HG02759 (cell line): ENCODE measurements around the gene ECEL1.
"Not testable (repeated sequence)": the region's sequence is repeated elsewhere in the genome, so short reads cannot be mapped to it uniquely, and the experiment has no call there.

Experiments used
- ATAC-seq: cut with Tn5 transposase; IDR thresholded peaks from one replicate; pipeline ENCODE4 v1.9.1; 2021; ENCODE audit warnings: mild to moderate bottlenecking, moderate library complexity; ENCODE audit not compliant: unreplicated experiment

The ECEL1 gene, protein sequence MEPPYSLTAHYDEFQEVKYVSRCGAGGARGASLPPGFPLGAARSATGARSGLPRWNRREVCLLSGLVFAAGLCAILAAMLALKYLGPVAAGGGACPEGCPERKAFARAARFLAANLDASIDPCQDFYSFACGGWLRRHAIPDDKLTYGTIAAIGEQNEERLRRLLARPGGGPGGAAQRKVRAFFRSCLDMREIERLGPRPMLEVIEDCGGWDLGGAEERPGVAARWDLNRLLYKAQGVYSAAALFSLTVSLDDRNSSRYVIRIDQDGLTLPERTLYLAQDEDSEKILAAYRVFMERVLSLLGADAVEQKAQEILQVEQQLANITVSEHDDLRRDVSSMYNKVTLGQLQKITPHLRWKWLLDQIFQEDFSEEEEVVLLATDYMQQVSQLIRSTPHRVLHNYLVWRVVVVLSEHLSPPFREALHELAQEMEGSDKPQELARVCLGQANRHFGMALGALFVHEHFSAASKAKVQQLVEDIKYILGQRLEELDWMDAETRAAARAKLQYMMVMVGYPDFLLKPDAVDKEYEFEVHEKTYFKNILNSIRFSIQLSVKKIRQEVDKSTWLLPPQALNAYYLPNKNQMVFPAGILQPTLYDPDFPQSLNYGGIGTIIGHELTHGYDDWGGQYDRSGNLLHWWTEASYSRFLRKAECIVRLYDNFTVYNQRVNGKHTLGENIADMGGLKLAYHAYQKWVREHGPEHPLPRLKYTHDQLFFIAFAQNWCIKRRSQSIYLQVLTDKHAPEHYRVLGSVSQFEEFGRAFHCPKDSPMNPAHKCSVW

DNA sequence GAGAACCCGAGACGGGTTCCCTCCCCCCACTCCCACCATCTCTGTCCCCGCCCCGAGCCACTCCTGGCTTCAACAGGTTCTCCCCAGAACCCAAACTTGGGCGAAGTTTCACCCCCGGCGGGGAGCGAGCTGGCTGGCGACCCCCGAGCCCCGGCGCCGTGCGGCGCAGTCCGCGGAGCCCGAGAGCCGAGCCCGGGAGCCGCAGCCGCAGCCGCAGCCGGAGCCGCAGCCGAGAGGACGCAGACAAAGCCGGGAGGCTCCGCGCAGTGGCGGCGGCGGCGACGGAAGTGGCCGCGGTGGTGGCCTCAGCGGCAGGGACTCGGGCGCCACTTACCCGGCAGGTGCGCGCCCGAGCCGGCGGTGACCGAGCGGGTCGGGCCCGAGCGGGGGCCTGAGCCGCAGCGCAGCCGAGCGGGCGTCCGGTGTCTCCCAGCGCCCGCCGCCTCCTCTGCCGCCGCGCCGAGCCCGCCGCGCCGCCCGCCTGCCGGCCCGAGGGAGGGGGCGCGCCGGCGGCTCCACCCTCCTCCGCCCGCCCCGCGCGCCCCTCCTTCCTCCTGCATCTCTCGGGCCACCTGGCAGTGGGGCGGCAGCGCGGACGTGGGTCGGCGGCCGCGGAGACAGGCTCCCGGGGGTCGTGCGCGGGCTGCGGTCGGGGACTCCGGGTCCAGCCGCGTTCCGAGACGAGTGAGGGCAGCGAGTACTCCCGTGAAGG lies at the start of gene ECEL1:
TSS of gene ECEL1 (minus strand) at position 450 of the 712 bp plus-strand sequence. CDS start 1,181 bp downstream, outside the sequence.
- no peak for ATAC-seq

DNA sequence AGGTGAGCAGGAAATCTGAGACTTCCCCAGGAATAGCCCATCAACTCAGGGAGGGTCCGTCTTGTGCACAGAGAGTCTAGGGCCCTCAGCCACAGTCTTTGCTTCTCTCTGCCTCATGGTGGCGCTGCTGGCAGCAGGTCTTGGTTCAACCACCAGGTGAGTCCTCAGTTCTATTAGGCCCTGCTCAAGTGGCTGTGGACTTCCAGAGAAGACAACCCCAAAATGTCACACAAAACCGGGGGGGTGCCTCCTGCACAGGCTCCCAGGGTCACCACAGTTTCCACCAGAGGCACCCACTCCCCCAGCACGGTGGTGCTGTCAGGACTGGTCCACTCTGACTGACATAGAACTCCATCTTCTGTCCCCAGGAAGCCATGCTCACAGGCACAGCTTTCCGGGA lies 49.4 kb upstream of the ECEL1 start:
- no peak for ATAC-seq

DNA sequence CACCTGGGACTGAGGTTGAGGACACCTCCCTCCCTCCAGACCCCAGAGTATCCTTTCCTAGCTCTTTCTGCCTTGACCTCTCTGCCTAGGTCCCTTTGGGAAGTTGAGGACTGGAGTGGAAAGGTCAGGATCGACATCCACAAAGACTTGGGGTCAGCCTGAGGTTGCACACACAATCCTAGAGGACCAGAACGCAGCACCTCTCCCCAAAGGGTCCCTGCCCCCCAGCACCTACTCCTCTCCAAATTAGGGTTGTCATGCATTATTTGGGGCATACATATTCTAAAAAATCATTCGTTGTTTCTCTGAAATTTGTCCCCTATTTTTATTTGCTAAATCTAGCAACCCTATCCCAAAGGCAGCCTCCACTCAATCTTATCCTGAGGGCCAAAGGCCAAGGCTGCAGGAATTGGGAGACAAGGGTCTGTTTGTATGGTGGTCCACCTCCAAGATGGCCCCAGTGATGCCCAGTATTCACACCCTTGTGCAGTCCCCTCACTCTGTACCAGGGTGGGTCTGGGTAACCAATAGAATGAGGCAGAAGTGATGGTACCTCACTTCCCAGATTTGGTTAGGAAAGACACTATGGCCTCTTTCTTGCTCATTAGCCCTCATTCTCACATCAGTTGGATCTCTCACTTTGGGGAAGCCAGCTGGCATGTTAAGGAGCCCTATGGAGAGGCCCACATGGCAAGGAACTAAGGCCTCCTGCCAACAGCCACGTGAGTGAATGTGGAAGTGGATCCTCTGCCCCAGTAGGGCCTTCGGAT lies 48.3 kb upstream of the ECEL1 start:
- ATAC-seq, result no peak

DNA sequence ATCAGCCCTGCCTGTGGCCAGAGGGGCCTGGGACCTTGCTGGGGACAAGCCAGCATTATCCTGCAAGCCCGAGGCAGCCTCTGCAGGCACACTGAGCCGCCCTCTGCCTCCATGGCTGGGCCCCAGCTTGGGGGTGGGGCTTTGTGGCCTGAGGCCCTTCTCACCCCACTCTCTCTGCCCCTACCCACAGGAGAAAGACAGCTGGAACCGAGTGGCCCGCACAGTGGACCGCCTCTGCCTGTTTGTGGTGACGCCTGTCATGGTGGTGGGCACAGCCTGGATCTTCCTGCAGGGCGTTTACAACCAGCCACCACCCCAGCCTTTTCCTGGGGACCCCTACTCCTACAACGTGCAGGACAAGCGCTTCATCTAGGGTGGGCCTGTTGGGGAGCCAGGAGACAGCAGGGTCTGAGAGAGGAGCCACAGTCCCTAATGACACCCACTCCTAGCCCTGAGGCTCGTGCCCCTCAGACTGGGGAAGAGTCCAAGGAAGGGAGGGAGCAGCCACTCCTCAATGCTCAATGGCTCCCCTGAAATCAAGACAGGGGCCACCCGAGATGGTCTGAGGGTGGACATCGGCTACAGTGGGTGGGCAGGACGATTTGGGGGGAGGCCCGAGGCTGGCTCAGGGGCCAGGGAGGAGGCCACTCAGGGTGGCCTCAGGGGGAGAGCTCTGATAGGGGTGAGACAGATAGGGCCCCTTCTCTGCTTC lies 47.5 kb upstream of the ECEL1 start:
- no peak for ATAC-seq

DNA sequence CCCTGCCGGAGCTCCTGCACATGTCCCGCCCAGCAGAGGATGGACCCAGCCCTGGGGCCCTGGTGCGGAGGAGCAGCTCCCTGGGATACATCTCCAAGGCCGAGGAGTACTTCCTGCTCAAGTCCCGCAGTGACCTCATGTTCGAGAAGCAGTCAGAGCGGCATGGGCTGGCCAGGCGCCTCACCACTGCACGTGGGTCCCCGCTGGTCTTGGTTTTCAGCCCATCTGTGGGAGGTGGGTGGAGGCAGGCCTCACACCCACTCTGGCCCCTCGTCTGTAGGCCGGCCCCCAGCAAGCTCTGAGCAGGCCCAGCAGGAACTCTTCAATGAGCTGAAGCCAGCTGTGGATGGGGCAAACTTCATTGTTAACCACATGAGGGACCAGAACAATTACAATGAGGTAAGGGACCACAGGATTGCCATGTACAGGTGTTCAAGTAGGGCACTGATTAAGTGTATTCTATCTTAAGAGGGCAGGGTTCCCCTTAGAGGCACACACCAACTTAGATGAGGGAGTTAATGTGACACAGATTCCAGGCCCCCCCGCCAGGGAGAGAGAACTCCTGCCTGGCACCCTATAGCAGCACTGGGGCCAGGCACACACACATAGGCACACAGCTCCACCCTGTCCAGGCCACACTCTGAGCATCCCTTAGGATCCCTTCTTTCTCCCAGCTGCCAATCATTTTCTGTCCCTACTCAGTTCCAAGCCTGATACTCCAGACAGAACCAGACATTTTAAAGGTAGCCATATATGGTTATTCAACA lies 46.5 kb upstream of the ECEL1 start:
- ATAC-seq, result no peak

DNA sequence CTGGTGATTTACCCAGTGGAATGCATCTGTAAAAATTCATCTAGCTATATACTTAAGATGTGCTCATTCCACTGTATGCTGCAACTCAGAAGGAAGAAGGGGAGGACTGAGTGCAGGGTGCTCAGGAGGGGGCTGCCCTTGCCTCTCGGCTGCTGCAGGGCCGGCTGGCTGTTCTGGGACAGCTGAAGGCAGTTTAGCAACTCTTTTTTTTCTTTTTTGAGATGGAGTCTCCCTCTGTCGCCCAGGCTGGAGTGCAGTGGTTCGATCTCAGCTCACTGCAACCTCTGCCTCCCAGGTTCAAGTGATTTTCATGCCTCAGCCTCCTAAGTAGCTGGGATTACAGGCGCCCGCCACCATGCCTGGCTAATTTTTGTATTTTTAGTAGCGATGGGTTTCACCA lies 45.2 kb upstream of the ECEL1 start:
- ATAC-seq, result not testable (repeated sequence)

DNA sequence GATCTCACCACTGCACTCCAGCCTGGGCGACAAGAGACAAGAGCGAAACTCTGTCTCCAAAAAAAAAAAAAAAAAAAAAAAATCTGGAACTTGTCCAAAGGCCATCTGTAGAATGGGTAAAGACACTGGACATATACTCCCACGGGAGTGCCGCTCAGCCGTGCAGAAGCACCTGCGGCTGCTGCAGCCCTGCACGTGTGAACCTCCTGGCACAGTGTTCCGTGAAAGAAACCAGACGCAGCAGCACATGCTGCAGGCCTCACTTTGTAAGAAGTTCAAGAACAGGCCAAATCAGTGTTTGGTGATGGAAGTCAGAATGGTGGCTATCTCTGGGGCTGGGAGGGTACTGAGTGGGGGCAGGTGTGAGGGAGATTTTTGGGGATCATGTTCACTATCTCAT lies 44.8 kb upstream of the ECEL1 start:
- no peak for ATAC-seq

DNA sequence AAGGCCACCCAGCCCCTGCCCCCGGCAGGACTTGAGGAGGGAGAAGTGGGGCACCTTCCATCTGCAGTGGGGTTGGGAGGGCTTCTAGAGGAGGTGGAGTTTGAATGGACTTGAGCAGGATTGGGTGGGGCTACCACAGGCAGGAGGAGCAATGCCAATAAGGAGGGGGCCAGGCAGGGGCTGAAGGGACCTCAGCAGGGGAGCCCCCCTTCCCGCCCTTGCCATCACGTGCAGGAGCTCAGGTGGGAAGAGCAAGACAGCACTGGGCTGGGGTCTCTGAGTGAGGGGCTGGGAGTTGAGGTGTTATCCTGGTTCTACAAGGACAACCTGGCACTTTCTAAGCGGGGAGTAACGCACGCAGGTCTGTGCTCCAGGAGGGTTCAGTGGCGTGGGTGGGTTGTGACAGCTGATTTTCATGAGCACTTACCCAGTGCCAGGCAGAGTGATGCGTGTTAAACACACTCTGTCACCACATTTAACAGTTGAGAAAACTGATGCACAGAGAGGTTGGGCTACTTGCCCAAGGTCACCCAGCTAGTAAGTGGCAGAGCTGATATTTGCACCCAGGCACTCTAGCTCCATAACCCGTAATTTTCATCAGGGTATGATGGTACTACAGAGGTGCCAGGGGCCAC lies 43.1 kb upstream of the ECEL1 start:
- no peak for ATAC-seq

DNA sequence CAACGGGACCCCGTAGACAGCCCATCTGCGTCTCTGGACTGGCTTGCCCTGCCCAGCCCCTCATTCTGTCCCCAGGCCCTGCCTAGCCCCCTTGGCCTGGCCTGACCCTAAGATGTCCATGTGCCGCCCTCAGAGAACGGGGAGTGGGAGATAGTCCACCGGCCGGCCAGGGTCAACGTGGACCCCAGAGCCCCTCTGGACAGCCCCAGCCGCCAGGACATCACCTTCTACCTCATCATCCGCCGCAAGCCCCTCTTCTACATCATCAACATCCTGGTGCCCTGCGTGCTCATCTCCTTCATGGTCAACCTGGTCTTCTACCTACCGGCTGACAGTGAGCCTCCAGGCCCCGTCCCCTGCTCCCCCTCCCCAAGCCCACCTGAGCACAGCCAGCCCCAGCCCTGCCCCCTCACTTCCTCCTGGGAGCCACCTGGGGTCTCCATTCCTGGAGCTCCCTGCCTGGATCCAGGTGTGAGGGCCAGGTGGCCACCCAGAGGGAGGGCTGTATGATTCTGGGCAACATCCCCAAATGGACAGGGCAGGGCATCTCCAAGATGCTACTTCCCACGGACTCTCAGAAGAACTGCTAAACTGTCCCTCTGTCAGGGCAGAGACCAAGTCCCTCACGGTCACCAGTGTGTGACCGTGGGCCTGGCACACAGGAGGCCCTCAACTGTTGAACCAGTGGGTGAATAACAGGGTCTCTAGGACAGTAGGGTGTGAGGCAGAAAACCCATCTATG lies 42.3 kb upstream of the ECEL1 start:
- no peak for ATAC-seq

DNA sequence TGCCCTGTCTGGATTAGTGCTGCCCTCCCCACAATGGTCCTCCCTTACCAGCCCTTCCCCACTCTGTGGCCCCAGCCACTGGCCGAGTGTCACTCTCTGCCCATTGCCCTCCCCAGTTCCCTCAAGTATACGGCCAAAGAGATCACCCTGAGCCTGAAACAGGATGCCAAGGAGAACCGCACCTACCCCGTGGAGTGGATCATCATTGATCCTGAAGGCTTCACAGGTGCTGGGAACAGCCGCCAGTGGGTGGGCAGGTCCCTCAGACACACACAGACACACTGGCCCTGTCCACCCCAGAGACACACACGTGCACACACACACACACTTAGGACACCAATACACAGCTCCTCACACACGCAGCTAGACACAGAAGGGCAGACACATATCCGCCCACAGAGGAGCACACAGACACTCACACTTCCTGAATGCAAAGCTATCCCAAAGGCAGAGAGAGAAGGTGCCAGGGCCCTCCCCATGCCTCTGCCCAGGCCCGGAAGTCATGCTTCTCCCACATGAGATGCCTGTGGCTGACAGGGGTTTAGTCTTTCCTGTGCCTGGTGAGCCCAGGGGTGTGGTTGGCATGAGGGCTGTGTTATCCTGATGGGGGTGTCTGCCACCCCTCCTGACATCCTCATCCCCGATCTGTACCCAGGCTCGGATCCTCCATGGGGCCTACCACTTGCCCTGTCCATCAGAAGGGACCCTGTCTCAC lies 41.3 kb upstream of the ECEL1 start:
- ATAC-seq, result no peak

DNA sequence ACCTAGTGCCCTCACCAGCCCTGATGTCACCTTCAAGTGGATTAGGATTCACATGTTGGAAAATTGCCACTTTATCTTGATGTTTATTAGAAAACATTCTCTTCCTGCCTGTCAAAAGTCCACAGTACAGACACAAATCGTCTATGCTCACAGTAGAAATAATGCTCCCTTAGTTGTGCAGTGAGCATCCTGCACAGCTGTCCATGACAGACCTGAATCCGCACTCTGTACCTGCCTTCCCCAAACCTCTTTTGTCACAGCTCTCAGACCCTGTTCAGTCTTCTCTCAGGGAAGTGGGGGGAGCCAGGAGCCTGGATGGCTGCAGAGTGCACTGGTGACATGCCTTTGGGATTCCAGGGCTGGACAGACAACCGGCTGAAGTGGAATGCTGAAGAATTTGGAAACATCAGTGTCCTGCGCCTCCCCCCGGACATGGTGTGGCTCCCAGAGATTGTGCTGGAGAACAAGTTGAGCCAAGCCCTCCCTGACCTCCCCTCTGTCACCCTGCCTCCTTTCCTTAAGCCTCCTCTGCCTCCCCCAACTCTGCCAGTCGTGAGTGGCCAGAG lies 40.4 kb upstream of the ECEL1 start:
- no peak for ATAC-seq

DNA sequence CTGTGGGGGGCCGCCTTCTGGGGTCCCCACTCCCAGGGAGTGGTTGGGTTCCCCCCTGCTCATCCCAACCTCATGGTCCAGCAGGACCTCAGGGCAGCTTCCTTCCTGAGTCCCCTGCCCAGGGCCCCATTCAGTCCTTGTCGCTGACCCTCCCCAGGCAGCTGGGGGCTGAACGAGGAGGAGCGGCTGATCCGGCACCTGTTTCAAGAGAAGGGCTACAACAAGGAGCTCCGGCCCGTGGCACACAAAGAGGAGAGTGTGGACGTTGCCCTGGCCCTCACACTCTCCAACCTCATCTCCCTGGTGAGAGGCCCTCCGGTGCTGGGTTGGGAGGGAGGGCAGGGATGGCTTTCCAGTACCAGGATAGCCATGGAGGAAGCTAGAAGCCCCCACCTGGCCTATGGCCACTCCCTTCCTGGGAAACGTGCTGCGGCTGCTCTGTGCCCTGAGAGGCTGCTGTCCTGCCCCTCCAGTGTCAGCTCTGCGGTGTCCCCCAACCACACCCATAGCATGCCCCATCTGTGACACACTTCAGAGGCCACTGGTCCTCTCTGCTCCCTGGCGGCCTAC lies 38.8 kb upstream of the ECEL1 start:
- no peak for ATAC-seq

DNA sequence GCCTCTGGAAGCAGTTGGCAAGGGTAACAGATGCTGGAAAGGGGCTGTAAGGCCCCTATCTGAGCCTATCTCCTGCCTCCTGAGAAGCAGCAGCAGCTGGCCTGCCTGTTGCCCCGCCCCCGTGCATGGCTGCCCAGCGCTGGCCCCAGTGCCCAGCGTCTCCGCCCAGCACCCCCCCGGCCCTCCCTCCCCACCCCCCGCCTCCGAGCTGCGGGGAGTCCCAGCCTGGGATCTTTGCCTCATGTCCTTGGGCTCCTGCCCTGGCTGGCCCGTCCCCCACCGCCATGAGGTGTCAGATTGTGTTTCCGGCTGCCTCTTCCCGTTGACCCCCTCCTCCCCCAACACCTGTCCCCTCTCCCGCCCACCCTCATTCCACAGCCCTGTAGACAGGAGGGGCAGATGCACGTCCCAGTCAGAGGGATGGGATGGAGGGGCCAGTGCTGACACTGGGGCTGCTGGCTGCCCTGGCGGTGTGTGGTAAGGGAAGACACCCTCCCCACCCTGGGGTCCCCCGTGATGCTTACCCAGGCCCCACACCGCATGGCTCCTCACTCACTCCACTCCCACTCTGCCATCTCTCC lies 38.2 kb upstream of the ECEL1 start, which contains the start of gene CHRND:
TSS of gene CHRND (plus strand) at position 370 of the 581 bp plus-strand sequence. CDS start at position 426, 56 bp downstream.
- ATAC-seq, result no peak

DNA sequence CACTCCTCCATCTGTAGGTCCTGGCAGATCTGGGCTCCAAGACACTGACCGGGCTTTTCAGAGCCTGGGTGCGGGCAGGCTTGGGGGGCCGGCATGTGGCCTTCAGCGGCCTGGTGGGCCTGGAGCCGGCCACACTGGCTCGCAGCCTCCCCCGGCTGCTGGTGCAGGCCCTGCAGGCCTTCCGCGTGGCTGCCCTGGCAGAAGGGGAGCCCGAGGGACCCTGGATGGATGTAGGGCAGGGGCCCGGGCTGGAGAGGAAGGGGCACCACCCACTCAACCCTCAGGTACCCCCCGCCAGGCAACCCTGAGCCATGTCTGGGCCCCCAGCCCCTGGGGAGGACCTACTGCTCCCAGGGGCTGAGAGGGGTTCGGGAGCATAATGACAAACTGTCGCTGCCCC lies 37.6 kb upstream of the ECEL1 start:
- ATAC-seq, result no peak

DNA sequence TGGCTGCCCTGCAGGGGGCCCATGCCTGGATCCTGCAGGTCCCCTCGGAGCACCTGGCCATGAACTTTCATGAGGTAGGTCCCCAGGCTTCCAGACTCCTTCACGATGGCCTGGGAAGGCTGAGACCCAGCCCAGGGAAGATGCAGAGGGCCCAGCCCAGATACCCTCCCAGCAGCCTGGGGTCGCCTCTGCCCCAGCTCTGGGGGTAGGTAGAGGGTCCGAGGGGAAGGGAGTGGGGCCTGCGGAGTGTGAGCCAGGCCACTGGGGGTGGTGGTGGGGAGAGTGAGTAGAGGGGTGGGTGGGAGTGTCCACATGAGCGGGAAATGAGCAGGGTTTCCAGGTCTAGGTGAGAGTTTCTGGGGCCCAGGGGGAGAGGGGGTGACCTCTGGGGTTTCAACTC lies 37.1 kb upstream of the ECEL1 start:
- no peak for ATAC-seq
